ENCODE measurements around the gene CPED1. TPM values are rescaled to one million over a fixed set of nuclear protein-coding genes. Genes with fewer than 3 reads are reported as not detected.

The CPED1 gene
- total RNA-seq, 1 experiment from 2014 or later: 0.13 TPM

DNA sequence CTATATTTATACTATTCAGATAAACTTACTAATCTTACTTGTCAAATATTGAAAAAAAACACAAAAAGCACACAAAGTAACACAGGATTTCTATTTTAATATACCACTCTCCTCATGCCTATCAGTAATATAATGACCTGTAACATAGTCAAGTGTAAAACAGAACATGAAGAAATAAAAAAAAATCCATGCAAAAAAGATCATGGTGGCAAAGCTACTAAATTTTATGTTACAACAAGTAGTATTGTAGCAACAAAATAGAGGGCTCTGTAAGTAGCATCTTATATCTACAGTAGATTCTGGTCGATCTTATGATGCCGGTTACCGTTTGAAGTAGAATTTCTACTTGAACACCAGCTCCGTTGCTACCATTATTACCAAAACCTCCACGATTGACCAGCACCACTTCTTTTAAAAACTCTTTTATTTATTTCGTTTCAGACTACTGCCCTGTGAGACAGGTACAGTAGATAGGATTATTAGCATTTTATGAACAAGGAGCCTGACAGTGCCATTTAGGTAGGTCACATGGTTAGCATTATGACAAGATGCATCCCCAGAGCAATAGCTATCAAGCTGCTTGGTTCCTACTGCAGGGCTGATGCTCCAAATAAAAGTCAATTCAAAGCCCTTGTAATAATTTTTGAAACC, 2.1 kb downstream of the CPED1 start:
- Histone ChIP-seq H4K8ac (replicated peaks; ENCODE audit: insufficient read length, low read depth, low read length) (no peak overlapping the region), H2BK5ac (ENCODE audit: insufficient read length, low read length) (no peak overlapping the region), H2BK120ac (ENCODE audit: low read depth, low read length, poor library complexity, severe bottlenecking) (no peak overlapping the region), H3K27ac (ENCODE audit: insufficient read length, low read depth, low read length) (no peak overlapping the region), H4K5ac (ENCODE audit: insufficient read length, low read depth, low read length) (no peak overlapping the region), H3K18ac (ENCODE audit: insufficient read length, low read depth, low read length) (no peak overlapping the region), H3K23ac (ENCODE audit: insufficient read length, low read depth, low read length) (no peak overlapping the region), H2BK12ac (ENCODE audit: insufficient read length, low read depth, low read length) (no peak overlapping the region), H3K14ac (ENCODE audit: insufficient read depth, low read length) (no peak overlapping the region), H3K23me2 (ENCODE audit: insufficient read length, low read depth, low read length, poor library complexity, severe bottlenecking) (peaks cover 4% of the 10 kb centered on the region), H3K4me2 (ENCODE audit: insufficient read depth, insufficient read length, low read length) (no peak overlapping the region), H3K4ac (ENCODE audit: low read depth, low read length) (no peak overlapping the region), H3K56ac (ENCODE audit: insufficient read length, low read depth, low read length) (no peak overlapping the region), H2AFZ (ENCODE audit: low read length) (no peak overlapping the region), H3K79me1 (ENCODE audit: insufficient read depth, low read depth, low read length, poor library complexity, severe bottlenecking) (no peaks in the 10 kb centered on the region), H3K4me1 (ENCODE audit: insufficient read depth, low read length) (no peaks in the 10 kb centered on the region), H3K9me3 (ENCODE audit: control insufficient read depth, low read depth, low read length) (no peaks in the 10 kb centered on the region), H3K9ac (ENCODE audit: extremely low read depth, insufficient read length, low read length) (no peak overlapping the region), H2BK20ac (ENCODE audit: low read depth, low read length, poor library complexity, severe bottlenecking) (no peak overlapping the region), H2BK15ac (ENCODE audit: low read depth, low read length) (no peak overlapping the region), H4K20me1 (ENCODE audit: control insufficient read depth, insufficient read depth, insufficient read length) (no peaks in the 10 kb centered on the region), H4K91ac (ENCODE audit: insufficient read length, low read depth, low read length) (no peak overlapping the region), H3K27me3 (ENCODE audit: insufficient read depth, low read length) (peaks cover 3% of the 10 kb centered on the region; the same call in 1 of the 2 replicates), H2AK5ac (ENCODE audit: insufficient read length, low read length) (no peak overlapping the region), H3K79me2 (ENCODE audit: insufficient read depth, low read length) (no peaks in the 10 kb centered on the region), H3T11ph (ENCODE audit: low read length) (no peak overlapping the region)
- Mint-ChIP-seq H3K27ac (no peak overlapping the region), H3K36me3 (ENCODE audit: insufficient read depth in 1 of 3, low read depth in 3 of 3) (no peaks in the 10 kb centered on the region), H3K4me3 (no peak overlapping the region), H3K27me3 (ENCODE audit: low read depth) (peaks cover 30% of the 10 kb centered on the region), H3K4me1 (peaks cover 10 to 14% of the 10 kb centered on the region in 2 experiments), H3K9me3 (no peaks in the 10 kb centered on the region)
- DNase-seq: no peak
- TF ChIP-seq, protein P1, sequence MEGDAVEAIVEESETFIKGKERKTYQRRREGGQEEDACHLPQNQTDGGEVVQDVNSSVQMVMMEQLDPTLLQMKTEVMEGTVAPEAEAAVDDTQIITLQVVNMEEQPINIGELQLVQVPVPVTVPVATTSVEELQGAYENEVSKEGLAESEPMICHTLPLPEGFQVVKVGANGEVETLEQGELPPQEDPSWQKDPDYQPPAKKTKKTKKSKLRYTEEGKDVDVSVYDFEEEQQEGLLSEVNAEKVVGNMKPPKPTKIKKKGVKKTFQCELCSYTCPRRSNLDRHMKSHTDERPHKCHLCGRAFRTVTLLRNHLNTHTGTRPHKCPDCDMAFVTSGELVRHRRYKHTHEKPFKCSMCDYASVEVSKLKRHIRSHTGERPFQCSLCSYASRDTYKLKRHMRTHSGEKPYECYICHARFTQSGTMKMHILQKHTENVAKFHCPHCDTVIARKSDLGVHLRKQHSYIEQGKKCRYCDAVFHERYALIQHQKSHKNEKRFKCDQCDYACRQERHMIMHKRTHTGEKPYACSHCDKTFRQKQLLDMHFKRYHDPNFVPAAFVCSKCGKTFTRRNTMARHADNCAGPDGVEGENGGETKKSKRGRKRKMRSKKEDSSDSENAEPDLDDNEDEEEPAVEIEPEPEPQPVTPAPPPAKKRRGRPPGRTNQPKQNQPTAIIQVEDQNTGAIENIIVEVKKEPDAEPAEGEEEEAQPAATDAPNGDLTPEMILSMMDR (conservative IDR thresholded peaks at IDR 0.05): no peak
- 100% methylated on average over 3 of the region's 6 CpGs for WGBS (ENCODE audit: extremely low coverage, insufficient read length, low lambda C conversion rate)

Data from H9 (cell line).